ENCODE data around the gene NUP160.
"Not testable (repeated sequence)": the region's sequence is repeated elsewhere in the genome, so short reads cannot be mapped to it uniquely, and the experiment has no call there.

Gene NUP160

GRCh38 chr11:47886096-47886495 lies 37.9 kb upstream of the NUP160 start:
- no peak overlapping the region for H3K27ac ChIP-seq

GRCh38 chr11:47882437-47882836 lies 34.3 kb upstream of the NUP160 start:
- H3K27ac ChIP-seq, result not testable (repeated sequence)

More at GRCh38 chr11:47886096-47886495, 37.9 kb upstream of the NUP160 start:
- no peak for TF ChIP-seq CTCF (conservative IDR thresholded peaks at IDR 0.05)

- H3K27ac ChIP-seq, result no peak overlapping the region
- TF ChIP-seq CTCF (conservative IDR thresholded peaks at IDR 0.05), result no peak
Observed at GRCh38 chr11:47881145-47881544, 33.0 kb upstream of the NUP160 start.

DNA sequence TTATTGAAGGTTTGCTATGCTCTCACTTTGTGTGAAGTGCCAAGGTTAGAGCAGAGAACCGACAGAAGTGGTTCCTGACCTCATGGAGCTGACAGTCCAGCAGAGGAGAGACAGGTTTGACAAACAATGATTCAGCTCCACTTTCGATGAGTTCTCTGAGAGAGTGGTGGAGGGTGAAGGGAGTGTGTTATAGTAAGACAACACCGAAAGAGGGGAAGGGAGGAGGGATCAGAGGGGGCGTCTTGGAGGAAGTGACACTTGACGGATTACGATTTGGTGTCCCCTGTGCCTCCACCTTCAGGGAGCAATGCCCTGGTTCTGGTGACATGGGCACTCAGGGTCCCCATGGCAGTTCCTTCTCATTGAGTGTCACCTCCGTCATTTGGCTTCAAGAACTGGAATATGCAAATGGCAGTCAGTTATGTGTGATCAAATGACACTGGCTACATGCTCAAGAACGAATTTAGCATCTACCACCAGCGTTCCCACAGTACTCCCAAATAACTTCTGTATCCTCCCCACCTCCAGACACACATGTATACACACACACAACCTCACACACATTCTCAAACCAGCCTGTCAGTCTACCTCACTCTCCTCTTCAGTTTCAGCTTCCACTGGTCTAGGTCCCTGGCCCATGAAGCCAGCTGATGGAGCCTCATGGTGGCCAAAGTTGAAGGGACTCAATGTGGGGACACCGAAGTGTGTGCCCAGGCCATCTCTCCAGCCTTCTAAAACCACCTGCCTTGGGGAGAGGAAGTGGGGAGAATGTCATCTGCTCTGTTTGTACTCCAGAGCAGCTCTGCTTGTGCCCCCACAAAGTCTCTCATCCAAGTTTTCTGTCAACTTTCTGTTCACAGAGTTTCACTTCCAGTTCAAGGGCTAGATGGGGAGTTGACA lies 31.4 kb upstream of the NUP160 start:
- TF ChIP-seq CTCF (conservative IDR thresholded peaks at IDR 0.05), result no peak
- no peak overlapping the region for H3K27ac ChIP-seq

GRCh38 chr11:47875858-47876257 lies 27.7 kb upstream of the NUP160 start:
- not testable (repeated sequence) for H3K27ac ChIP-seq

GRCh38 chr11:47870404-47870803 lies 22.3 kb upstream of the NUP160 start:
- H3K27ac ChIP-seq, result no peak overlapping the region
- no peak for TF ChIP-seq CTCF (conservative IDR thresholded peaks at IDR 0.05)

DNA sequence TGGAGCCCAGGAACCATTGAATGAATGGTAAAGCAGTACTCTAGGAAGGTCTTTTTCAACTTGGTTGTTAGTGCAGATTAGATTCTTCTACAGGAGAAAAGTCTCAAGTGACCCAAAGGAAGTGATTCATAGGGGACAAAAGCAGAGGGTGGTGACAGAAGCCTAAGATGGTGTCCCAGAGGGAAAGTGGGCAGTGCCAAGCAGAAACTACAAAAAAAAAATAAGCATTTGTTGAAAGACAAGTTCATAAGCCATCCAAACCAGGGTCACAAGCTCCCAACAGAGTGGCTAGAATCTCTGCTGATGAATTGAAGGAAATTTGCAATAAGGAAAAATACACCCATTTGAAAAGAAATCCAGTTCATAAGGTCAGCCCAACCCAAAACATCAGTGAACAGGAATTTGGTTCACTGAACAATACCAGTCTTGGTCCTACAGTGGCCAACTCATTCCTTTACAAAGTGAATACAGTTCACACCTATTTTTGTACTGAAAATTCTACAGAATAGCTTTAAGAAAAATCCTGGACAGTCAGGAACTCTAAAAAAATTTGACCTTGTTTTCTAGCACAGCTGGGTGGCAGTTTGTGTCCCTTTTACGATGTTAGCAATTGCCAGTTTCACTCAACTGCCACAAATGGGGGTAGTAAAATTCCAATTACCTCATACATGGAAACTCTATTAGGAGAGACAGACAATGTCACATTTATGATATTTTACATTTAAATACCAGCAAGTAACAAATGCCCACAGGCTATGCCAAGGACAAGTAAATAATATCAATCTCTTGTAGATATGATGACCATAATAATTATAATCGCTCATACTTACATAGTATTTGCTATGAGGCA lies 21.6 kb upstream of the NUP160 start:
- H3K27ac ChIP-seq, result no peak overlapping the region
- TF ChIP-seq CTCF (conservative IDR thresholded peaks at IDR 0.05), result no peak

- H3K27ac ChIP-seq, result no peak overlapping the region
- no peak for TF ChIP-seq CTCF (conservative IDR thresholded peaks at IDR 0.05)
Observed at GRCh38 chr11:47867823-47868222, 19.7 kb upstream of the NUP160 start.

- not testable (repeated sequence) for H3K27ac ChIP-seq
Observed at GRCh38 chr11:47866892-47867291, 18.7 kb upstream of the NUP160 start.
